Hematopoietic multipotent progenitor cell treated with erythropoietin and hydrocortisone succinate and interleukin-3 and kit ligand, for 8 days (in vitro differentiated cells): Measurements from ENCODE around the gene UNC79.
A peak's percentile ranks its signal among the peaks of the same experiment; 100 is the strongest.

Source experiments
- DNase-seq: peaks from one replicate; pipeline ENCODE4 v3.0.0-alpha.2; 2015

The UNC79 gene

DNA sequence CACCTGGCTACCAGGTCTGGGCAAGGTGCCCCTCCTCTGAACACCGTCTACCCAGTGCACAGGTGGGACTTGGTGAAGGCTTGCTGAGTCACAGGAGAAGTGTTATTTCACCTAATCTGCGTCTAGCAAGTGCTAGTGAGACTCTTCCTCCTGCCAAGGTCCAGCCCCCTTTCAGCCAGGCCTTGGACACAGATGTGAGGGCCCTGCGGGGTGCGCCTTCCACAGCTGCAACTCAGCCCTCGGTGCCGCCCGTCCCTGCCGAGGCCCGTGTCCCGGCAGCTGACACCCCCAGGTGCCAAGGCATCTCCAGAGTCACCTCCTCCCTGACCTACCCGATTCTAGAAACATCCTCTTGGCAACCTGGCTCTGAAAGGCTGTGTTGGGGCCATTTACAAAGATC is 302.5 kb downstream of the UNC79 start:
- DNase-seq, result no peak

DNA sequence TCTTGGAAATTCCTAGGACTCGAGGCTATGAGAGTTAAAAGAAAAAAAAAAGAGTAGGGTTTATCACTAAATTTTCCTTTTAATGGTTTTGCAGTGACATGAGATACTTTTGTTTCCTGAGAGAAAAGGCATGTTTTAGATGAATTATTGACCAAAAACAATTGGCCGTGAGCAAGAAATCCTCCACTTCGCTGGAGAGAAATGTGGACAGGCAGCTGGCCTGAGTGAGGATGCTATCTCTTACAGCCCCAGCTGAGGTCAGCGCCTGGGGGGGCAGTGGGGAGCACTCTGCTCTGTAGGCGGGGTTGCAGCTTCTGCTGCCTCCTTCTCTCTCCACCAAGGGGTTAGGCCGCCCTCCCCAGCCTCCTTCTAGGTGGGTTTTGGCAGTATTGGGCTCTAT is 302.9 kb downstream of the UNC79 start:
- no peak for DNase-seq

- DNase-seq, result peak; percentile 49
Observed at GRCh38 chr14:93734086-93734822, 303.5 kb downstream of the UNC79 start.

GRCh38 chr14:93735206-93735605 is 304.5 kb downstream of the UNC79 start:
- no peak for DNase-seq

GRCh38 chr14:93736378-93737014 is 305.8 kb downstream of the UNC79 start:
- DNase-seq, result peak; percentile 15

GRCh38 chr14:93737634-93738033 is 306.9 kb downstream of the UNC79 start:
- no peak for DNase-seq

DNA sequence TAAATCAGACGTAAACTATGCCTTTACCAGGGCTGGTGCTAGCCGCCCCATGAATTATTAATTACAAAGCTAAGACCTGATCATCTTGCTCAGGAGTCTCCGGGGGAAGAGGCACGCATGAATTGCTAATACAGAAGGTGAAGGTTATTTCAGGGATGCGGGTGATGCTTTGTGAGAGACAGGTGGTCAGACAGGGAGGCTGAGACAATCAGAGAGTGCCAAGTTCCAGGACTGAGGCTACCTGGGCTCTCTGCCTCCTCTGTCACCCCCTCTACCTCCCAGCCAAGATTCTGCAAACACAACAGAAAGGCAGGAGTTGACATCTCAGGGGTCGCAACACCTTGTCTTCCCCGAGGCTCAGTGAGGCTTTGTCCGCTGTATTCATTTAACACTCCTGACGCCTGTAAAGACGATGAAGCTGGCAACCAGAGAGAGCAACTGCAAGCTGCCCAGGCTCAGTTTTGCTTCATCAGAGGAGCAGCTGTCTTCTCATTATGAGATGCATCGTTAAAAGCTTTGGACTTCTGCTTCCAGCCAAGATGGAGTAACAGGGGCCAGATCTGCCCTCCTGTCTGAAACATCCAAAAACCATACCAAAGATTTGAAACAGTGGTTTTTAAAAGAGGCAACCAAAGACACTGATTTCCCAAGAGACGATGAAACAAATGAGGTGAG is 311.0 kb downstream of the UNC79 start:
- DNase-seq, result no peak

- no peak for DNase-seq
Observed at GRCh38 chr14:93742761-93743160, 312.0 kb downstream of the UNC79 start.

- DNase-seq, result no peak
Observed at GRCh38 chr14:93743270-93744060, 312.7 kb downstream of the UNC79 start.

DNA sequence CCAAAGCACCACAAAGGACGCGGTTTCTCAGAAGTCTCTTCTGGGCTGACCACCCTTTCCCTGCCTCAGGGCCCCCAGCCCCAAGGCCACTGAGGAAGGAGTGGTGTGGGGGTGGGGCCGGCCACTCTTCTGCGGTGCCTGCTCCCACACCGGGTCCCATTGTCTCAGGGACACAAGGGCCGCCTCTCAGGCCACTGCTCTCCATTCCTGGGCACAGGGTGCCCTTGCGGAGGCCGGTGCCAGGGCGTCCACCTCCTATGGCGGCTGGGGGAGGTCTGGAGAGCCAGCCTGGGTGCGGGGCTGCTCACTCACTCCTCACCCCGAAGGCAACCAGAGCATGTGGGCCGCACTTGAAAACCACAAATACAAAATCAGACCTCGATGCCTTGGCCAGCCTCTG is 313.4 kb downstream of the UNC79 start:
- no peak for DNase-seq

GRCh38 chr14:93744876-93745275 is 314.1 kb downstream of the UNC79 start:
- no peak for DNase-seq

GRCh38 chr14:93745603-93746273 is 315.0 kb downstream of the UNC79 start:
- peak; percentile 2 for DNase-seq

- no peak for DNase-seq
Observed at GRCh38 chr14:93747102-93747501, 316.4 kb downstream of the UNC79 start.

GRCh38 chr14:93747560-93747959 is 316.8 kb downstream of the UNC79 start:
- no peak for DNase-seq

- DNase-seq, result peak; percentile 91
Observed at GRCh38 chr14:93748208-93749075, 317.7 kb downstream of the UNC79 start.

- DNase-seq, result peak; percentile 3
Observed at GRCh38 chr14:93749076-93749420, 318.3 kb downstream of the UNC79 start.

DNA sequence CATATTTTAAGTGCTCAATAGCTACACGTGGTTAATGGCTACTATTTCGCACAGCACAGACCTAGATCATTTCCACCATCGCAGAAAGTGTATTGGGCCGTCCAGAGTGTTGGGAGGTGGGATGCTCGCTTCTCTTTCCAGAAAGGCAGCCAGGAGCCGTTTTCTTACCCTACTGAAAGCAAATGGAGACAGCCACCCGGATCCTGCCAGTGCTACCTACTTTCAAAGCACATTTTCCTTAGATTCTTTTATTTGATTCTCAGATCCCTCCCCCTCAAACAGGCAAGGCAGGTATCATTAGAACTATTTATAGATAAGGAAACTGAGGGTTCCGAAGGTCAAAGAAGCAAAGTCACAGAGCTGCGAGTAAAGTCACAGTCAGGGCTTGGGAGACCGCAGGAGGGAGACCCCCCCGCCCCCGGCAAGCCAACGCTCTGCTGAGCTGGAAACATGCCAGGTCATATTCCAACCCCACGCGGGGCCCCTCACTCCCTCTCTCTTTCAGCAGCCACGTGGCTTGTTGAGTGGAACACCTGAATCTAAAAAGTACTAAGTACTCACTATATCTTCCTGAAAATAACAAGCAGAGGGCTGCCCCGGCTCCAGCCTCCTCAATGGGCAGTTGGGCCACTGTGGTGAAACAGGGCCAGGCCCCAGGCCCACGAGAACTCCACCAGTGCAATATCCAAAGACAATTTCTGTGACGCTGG is 321.4 kb downstream of the UNC79 start:
- no peak for DNase-seq

DNA sequence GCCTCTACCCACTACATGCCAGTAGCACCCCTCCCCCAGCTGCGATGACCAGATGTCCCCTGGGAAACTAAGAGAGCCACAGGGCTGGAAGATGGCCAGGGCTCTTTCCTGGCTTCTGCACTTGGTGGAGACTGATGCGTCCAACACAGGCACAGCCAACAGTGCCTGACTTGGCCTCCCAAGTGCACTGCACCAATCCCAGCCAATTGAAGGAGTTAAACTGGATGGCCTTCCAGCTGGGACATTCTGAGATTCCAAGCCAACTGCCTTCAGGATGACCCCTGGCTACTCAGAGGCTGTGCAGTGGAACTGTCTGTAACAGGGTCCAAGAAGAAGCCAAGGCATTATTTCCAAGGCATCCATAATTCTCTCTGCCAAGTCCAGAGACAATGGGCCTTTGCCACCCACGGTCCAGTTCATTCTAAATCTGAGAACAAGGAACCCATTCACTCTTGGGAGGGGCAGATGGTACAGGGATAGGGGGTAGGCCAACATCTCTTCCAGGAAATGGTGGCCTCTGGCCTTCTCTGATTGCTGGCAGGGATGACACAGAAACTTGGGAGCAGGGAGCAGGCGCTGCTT is 322.3 kb downstream of the UNC79 start:
- DNase-seq, result no peak

- DNase-seq, result no peak
Observed at GRCh38 chr14:93753647-93754046, 322.9 kb downstream of the UNC79 start.

GRCh38 chr14:93757206-93757605 is 326.5 kb downstream of the UNC79 start:
- DNase-seq, result no peak
